Fibroblast of lung (primary cell): Measurements from ENCODE around the gene ABCA2. TPM values are rescaled to one million over a fixed set of nuclear protein-coding genes. Genes with fewer than 3 reads are reported as not detected.

ENCODE experiments used
- DNase-seq, 2 donors: peaks; one replicate each; pipeline versions ENCODE4 v3.0.0 to v3.0.0-alpha.2; 2010; ENCODE audit warnings: low read depth in 2 of 2
- H2AFZ ChIP-seq: 2 replicates; pipeline ENCODE4 v1.5.1; 2012; ENCODE audit warnings: low read length, control low read depth, inconsistent platforms
- H3K27ac ChIP-seq: 2 replicates; pipeline ENCODE4 v1.5.1; 2011; ENCODE audit warnings: low read length, control low read depth; ENCODE audit not compliant: insufficient read depth
- H3K27me3 ChIP-seq: 2 replicates; pipeline ENCODE4 v1.5.1; 2011; ENCODE audit warnings: mild to moderate bottlenecking, low read length; ENCODE audit not compliant: control insufficient read depth, insufficient read depth
- H3K36me3 ChIP-seq: 2 replicates; pipeline ENCODE4 v1.5.1; 2011; ENCODE audit warnings: low read length; ENCODE audit not compliant: control insufficient read depth, insufficient read depth
- H3K4me1 ChIP-seq: 2 replicates; pipeline ENCODE4 v1.5.1; 2011; ENCODE audit warnings: low read length; ENCODE audit not compliant: control insufficient read depth, insufficient read depth; ENCODE audit errors: extremely low read depth
- H3K4me2 ChIP-seq: 2 replicates; pipeline ENCODE4 v1.5.1; 2011; ENCODE audit warnings: low read length, control low read depth; ENCODE audit not compliant: insufficient read depth; ENCODE audit errors: extremely low read depth
- H3K4me3 ChIP-seq, 4 experiments: fragments of 200-600 bp in 1 of 4; sonication (generic) in 1 of 4; replicated peaks in 1 of 4; 2 replicates each; pipeline ENCODE4 v1.5.1; 2011 to 2016; ENCODE audit warnings: low read length in 4 of 4, low read depth in 3 of 4, mild to moderate bottlenecking in 3 of 4, control low read depth in 2 of 4, inconsistent platforms in 1 of 4, mixed read lengths in 1 of 4; ENCODE audit not compliant: insufficient read depth in 1 of 4; ENCODE audit errors: control extremely low read depth in 1 of 4
- H3K79me2 ChIP-seq: 2 replicates; pipeline ENCODE4 v1.5.1; 2012; ENCODE audit warnings: mild to moderate bottlenecking, low read length, inconsistent platforms; ENCODE audit not compliant: control insufficient read depth, insufficient read depth
- H3K9ac ChIP-seq: 2 replicates; pipeline ENCODE4 v1.5.1; 2011; ENCODE audit warnings: mild to moderate bottlenecking, low read length, control low read depth; ENCODE audit not compliant: insufficient read depth
- H3K9me3 ChIP-seq: 2 replicates; pipeline ENCODE4 v1.5.1; 2012; ENCODE audit warnings: low read depth, low read length; ENCODE audit not compliant: control insufficient read depth, insufficient read depth
- H4K20me1 ChIP-seq: 2 replicates; pipeline ENCODE4 v1.5.1; 2011; ENCODE audit warnings: low read length; ENCODE audit not compliant: control insufficient read depth, insufficient read depth; ENCODE audit errors: extremely low read depth
- CTCF ChIP-seq, 2 donors: IDR thresholded peaks in 1 of 2; conservative IDR thresholded peaks in 1 of 2; 1 replicate in 1 of 2; 2 replicates in 1 of 2; pipeline ENCODE4 v1.5.1; 2011 to 2012; ENCODE audit warnings: low read length in 2 of 2, control low read depth in 1 of 2, inconsistent platforms in 1 of 2, low read depth in 1 of 2, mild to moderate bottlenecking in 1 of 2
- EZH2 ChIP-seq: IDR thresholded peaks from 2 replicates; pipeline ENCODE4 v1.5.1; 2012; ENCODE audit warnings: low read length, control low read depth, mild to moderate bottlenecking; ENCODE audit errors: missing control alignments
- polyA plus RNA-seq, 2 donors: library from polyadenylated mRNA; depleted of rRNA in 1 of 2; stranded (reverse) in 1 of 2; unstranded in 1 of 2; fragments of >200 nt; gene quantifications; 2 replicates each; pipeline ENCODE4 v1.2.1, GENCODE V29; 2011 to 2012; ENCODE audit warnings: missing spikeins in 1 of 2
- total RNA-seq: library from RNA; depleted of rRNA; stranded (reverse); fragments of >200 nt; gene quantifications from 2 replicates; pipeline ENCODE4 v1.2.1, GENCODE V29; 2014

ABCA2 gene
- total and polyA plus RNA-seq, 2 donors (not counting 1 experiment from before 2014, with no cell fraction given) = 8.5 to 21.8 TPM

- H2AFZ ChIP-seq = no peak overlapping the region
Observed at GRCh38 chr9:137017071-137017470, 11.0 kb downstream of the ABCA2 start.

GRCh38 chr9:137016436-137016835 is 11.6 kb downstream of the ABCA2 start:
- H3K4me3 ChIP-seq = no peak overlapping the region
- TF ChIP-seq CTCF (conservative IDR thresholded peaks at IDR 0.05 in 1 of 2, IDR thresholded peaks at IDR 0.05 in 1 of 2; ENCODE audit: low read depth in 1 of 2, low read length in 2 of 2) (no peak), EZH2 (no peak)
- H2AFZ ChIP-seq = no peak overlapping the region
- H3K36me3 ChIP-seq = peaks cover 11% of the 10 kb centered on the region
- no peak for DNase-seq
- H3K27me3 ChIP-seq = no peaks in the 10 kb centered on the region
- no peaks in the 10 kb centered on the region for H3K9me3 ChIP-seq
- H3K27ac ChIP-seq = no peak overlapping the region
- no peaks in the 10 kb centered on the region for H4K20me1 ChIP-seq
- H3K79me2 ChIP-seq = no peaks in the 10 kb centered on the region
- H3K4me1 ChIP-seq = no peaks in the 10 kb centered on the region
- no peak overlapping the region for H3K9ac ChIP-seq
- H3K4me2 ChIP-seq = no peak overlapping the region

More at GRCh38 chr9:137017071-137017470, 11.0 kb downstream of the ABCA2 start:
- Histone ChIP-seq H3K4me1 (no peaks in the 10 kb centered on the region), H4K20me1 (no peaks in the 10 kb centered on the region), H3K4me2 (no peak overlapping the region), H3K36me3 (peaks cover 10% of the 10 kb centered on the region), H3K4me3 (no peak overlapping the region), H3K27ac (no peak overlapping the region), H3K27me3 (no peaks in the 10 kb centered on the region), H3K9me3 (no peaks in the 10 kb centered on the region), H3K79me2 (no peaks in the 10 kb centered on the region), H3K9ac (no peak overlapping the region)
- DNase-seq = no peak
- TF ChIP-seq CTCF (conservative IDR thresholded peaks at IDR 0.05 in 1 of 2, IDR thresholded peaks at IDR 0.05 in 1 of 2; ENCODE audit: low read depth in 1 of 2, low read length in 2 of 2) = no peak
- TF ChIP-seq EZH2 = no peak

- TF ChIP-seq CTCF (conservative IDR thresholded peaks at IDR 0.05 in 1 of 2, IDR thresholded peaks at IDR 0.05 in 1 of 2; ENCODE audit: low read depth in 1 of 2, low read length in 2 of 2) (no peak), EZH2 (no peak)
- Histone ChIP-seq H3K27me3 (no peaks in the 10 kb centered on the region), H3K9me3 (no peaks in the 10 kb centered on the region), H3K4me1 (no peaks in the 10 kb centered on the region), H3K9ac (no peak overlapping the region), H3K36me3 (peaks cover 12% of the 10 kb centered on the region), H3K79me2 (no peaks in the 10 kb centered on the region), H3K27ac (no peak overlapping the region), H4K20me1 (no peaks in the 10 kb centered on the region), H3K4me2 (no peak overlapping the region), H2AFZ (no peak overlapping the region), H3K4me3 (no peak overlapping the region)
- no peak for DNase-seq
Observed at GRCh38 chr9:137015976-137016375, 12.1 kb downstream of the ABCA2 start.
